OCI-M1 (cell line): ENCODE data around the gene SNRNP27.

ENCODE experiments used
- DNase-seq: peaks from one replicate; lab custom pipeline; 2025; lab: John Stamatoyannopoulos, UW

SNRNP27 gene

DNA sequence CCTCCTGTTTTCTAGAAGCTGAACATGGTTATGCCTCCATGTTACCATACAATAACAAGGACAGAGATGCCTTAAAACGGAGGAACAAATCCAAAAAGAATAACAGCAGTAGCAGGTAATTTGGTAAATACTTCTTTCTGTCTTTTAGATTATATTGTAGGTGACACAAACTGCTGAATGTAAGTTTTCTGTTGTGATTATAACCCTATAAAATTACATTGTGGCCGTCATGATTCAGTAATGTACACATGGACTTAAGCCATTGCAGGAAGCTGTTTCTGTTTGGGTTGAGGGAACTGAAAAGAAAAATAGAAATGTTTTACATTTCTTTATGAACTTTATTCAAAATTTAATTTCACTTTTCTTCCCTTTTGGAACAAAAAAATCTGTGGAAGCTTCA lies 22.4 kb downstream of the SNRNP27 start:
- peak; percentile 34 for DNase-seq

DNA sequence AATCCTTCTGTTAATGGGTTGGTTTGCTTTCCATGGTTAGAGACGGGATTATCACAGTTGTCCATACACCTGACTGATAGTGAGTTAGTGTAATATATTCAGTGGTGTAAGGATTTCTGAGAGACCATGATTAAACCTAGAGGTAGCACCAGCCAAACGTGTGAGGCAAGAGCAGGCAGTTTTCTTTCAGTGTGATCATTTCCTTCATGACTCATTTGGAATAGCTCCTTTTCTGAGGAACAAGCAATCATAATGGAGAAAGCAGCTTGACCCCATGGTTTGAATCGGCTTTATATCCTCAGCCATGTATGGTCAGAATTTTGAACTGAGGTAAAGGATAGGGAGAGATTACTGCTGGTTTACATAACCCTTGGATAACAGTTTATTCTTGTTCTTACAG lies 24.1 kb downstream of the SNRNP27 start:
- peak; percentile 68 for DNase-seq

DNA sequence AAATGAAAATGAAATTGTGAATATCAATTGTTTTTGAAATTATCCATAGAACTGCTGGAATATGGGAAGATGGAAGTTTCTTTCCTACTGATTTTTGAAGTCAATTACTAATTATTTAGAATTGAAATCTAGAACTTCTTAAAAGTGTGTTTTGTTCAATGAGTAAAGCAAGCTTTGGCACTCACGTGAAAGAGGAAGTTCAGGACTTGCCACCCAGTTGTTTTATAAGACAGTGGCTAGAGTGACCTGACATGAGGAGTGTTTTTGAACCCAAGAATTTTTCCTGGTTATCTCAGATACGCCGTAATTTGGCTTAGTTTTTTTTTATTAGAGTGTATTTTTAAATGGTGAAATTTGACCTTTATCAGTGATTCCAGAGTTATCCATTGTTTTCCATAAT lies 24.6 kb downstream of the SNRNP27 start:
- peak; percentile 65 for DNase-seq

- DNase-seq: no peak
Measured at GRCh38 chr2:69923116-69923515, 29.4 kb downstream of the SNRNP27 start.

DNA sequence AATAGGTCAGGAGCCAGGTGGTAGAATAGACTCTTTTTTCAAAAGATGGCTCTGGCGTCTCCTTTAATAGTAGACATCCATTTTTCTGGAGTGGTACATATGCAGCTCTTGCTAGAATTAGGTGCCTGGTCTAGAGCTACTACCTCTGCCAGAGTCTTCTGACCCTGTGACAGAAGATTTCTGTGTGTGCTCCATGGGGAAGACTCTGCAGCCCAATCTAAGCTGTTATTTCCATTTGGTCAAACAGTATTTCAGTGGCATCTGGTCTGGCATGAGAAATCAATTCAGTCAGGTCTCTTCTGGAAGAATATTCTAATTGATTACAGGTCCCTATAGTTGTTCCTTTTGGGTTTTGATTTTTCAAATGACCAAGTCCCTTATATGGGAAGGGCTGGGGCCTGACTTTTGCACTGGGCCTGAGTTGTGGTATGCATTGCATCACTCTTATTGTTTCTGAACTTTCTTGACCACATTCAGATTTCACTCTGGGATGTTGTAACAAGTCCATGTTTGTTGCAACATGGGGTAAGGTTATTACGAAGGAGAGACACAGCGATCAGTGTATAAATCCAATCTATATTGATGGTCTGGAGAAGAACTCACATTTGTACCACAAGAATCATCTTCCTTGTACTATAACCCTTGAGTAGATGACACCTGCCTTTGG lies 33.2 kb downstream of the SNRNP27 start:
- DNase-seq: peak; percentile 83

- DNase-seq: no peak
Measured at GRCh38 chr2:69931832-69932595, 38.3 kb downstream of the SNRNP27 start.

GRCh38 chr2:69932596-69932922 lies 38.8 kb downstream of the SNRNP27 start:
- no peak for DNase-seq

DNA sequence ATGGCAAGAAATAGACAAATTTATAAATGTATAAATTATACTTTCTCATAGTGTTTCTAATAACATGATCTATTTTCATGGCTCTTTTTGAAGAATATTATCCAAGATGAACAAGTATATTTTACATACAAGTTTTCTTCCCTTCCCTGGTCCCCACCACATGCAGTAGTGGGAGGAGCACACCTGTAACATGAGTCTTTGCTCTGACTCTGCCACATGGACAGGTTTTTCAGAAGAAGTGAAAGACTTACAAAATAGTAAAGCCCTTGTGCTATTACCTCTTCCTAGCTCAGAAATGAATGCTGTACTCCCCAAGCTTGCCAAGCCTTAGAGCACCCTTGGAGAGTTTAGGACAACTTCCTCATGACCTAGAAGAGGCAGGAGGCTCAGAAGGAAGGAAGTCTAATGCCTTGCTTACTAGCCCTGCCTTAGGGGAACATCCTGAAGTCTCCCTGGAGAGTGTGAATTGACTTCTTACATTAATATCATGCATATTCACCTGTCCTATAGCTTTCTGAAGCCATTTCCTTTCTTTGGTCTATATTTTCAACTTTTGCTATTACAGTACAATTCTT lies 39.6 kb downstream of the SNRNP27 start:
- DNase-seq: peak; percentile 54

- DNase-seq: peak; percentile 70
Measured at GRCh38 chr2:69933839-69934613, 40.3 kb downstream of the SNRNP27 start.

GRCh38 chr2:69934614-69934908 lies 40.8 kb downstream of the SNRNP27 start:
- DNase-seq: no peak

GRCh38 chr2:69935011-69935410 lies 41.3 kb downstream of the SNRNP27 start:
- no peak for DNase-seq

- DNase-seq: no peak
Measured at GRCh38 chr2:69936906-69937305, 43.1 kb downstream of the SNRNP27 start.

GRCh38 chr2:69937968-69938367 lies 44.2 kb downstream of the SNRNP27 start:
- no peak for DNase-seq

GRCh38 chr2:69939722-69940121 lies 46.0 kb downstream of the SNRNP27 start:
- DNase-seq: no peak

DNA sequence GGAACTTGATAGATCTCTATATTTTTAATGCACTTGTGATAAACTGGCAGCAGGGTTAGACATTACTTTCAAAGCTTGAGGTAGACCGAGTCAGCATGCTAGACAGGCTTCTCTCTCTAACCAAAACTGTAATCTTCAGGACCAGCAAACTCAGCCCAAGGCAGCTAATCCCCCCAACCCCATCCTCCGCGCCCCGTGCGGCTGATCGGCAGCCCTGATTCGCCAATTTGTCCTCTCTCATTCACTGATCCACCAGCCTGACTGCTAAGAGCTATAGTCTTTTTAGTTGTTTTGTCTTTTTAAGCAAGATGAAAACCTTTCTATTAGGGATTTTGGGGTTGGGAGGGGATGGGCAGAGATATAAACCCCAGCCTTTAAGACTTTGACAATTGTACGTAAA lies 46.9 kb downstream of the SNRNP27 start:
- no peak for DNase-seq

DNA sequence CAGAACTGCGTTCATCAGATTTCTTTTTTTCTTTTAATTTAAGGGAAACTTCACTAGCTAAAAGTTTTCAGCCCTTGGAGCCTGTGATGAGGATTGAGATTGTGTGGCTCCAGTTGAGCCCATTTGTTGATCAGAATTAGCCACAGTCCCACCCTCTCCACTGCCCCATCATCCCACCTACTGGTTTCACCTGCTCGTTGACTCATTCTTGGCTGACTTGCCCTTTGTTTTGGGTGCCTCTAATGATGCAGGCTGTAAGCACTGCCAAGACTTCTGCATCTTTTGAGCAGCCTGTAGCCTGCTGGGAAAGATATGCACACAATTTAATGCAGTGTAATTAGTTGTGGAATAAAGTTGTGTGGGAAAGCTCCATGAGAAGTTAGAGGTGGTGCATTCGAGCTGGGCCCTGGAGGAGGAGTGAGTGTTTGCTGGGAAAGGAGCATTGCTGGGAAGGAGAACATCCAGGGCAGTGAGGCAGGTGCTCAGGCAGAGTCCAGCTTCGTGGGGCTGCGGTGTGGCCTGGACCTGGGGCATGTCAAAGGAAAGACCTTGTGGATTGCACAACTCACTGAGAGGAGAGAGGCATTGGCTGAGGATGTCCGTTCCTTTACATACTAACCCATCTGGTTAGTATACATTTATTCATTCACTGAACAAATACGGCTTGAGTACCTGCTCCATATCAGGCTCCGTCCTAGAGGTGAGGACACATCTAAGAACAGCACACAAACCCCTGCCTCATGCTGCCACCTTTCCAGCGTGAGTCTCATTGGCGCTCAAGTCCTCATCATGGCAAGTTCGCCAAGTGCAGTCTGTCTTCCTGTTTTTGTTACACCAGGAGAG lies 49.5 kb downstream of the SNRNP27 start:
- DNase-seq: no peak

GRCh38 chr2:69943843-69944525 lies 50.2 kb downstream of the SNRNP27 start:
- DNase-seq: peak; percentile 14

GRCh38 chr2:69944756-69945155 lies 51.0 kb downstream of the SNRNP27 start:
- DNase-seq: no peak

GRCh38 chr2:69945441-69945840 lies 51.7 kb downstream of the SNRNP27 start:
- no peak for DNase-seq

DNA sequence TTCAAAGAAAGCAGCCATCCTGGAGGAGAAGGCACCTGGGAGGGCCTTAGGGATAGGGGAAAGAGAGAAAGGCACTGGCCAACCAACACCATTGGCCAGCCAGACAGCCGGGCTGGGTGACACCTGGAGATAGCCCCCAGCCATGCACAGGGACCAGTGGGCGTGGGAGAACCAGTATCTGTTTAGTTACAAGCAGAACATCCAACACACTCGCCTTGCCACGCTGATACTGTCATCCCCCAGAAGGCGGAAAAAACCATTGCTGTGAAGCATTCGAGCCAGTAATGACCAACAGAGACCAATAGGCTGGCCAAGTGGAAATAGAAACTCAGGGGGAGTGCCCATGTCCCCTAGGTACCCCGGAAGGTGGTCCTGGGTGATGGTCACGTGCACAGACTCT lies 52.2 kb downstream of the SNRNP27 start:
- DNase-seq: no peak
